Activated CD8-positive, alpha-beta memory T cell treated with anti-CD3 and anti-CD28 coated beads for 48 hours (primary cell): Measurements from ENCODE around the gene GCK.

Experiments used
- DNase-seq, 3 experiments: peaks; one replicate each; pipeline ENCODE4 v3.0.0-alpha.2; 2020; ENCODE audit warnings: low read depth in 2 of 3, low spot score in 2 of 3

The GCK gene

DNA sequence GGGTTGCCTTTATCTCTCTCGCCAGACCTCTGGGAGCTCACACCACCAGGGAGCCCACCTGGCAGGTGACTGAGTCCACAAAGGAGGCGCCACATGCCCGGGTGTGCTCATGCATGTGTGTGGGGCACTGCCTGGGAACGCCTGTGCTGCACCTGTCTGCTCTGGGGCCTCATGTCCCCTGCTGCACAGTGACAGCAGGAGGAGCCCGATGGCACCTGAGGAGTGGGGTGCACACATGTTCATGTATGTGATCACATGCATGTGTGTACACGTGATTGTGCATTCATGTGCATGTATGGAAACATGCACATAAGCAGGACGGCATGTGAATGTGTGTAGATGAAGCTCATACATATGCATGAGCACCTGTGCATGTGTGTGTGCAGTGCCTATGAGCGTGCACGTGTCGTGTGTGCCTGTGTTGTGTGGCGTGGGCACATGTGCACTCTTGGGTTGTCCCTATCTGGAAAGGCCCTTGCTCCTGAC, 33.6 kb upstream of the GCK start:
- DNase-seq: no peak

DNA sequence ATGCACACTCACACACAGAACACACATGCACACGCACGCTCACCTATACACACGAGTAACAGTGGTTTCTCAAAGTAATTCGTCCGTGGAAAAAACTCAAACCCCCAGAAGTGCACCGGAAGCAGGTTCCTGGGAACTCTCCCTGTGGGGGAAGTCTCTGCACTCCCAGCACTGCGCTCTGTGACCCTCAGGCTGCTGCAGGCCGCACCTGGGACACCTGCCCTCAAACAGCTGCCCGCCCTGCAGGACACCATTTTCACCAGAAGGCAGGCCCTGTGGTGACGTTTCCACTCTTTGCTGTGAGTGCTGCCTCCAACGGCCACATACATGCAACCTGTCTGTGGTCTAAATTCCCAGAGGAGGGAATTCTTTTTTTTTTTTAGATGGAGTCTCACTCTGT, 32.8 kb upstream of the GCK start:
- DNase-seq: no peak

DNA sequence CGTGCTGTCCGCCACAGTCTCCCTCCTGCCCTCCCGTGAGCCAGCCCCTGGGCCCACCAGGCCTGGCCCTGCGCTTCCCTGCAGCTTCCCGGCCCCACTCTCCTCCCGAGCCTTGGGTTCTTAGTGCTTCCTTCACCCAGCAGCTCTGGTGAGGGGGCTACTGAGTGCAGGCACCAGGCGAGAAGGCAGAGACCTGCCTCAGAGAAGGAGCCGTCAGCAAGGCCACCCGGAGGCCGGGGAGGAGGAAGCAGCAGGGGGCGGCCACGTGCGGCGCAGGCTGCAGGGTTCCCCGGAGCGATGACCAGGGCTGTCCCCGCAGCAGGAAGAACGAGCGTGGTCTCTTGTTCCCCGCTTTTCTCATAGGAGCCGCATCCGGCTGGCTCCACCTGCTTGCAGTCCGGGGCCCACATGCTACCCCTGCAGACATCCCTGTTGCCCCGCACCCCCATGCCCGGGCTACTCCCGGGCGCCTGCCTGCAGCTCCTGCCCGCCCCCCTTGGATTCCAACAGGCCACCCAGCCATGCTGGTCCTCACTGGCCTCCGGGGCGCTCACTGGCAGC, 32.1 kb upstream of the GCK start:
- DNase-seq: no peak

DNA sequence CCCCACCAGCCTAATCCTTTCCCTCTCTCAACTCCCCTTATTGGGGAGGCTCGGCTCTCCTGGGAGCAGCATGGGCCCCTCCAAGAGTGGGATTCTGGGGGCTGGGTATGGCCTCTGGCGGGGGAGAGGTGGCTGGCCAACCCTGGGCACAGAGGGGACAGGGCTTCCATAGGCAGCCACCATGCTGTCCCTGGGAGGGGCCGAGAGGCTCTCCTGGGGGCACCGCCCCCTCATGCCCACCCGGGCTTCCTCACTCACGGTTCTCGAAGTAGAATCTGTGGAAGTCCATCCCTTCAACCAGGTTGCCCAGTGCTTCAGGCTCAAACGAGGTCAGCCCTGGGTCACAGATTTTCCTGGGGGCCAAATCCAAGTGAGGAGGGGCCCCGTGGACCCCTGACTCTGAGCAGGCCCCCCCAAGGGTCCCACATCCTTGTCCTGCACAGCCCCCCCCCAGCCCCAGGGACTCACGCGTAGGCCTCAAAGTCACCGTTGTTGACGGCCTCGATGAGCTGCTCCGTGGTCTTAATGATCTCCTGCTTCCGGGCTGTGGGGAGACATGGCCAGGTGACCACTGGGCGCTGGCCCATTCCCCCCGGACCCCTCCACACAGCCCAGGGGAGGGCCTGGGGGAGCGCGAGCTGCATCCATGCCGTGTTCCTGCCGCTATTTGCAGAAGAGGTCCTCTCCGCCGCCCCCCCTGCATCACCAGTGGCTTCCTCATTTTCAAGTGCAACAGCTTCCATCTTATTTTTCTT, 31.3 kb upstream of the GCK start:
- no peak for DNase-seq

DNA sequence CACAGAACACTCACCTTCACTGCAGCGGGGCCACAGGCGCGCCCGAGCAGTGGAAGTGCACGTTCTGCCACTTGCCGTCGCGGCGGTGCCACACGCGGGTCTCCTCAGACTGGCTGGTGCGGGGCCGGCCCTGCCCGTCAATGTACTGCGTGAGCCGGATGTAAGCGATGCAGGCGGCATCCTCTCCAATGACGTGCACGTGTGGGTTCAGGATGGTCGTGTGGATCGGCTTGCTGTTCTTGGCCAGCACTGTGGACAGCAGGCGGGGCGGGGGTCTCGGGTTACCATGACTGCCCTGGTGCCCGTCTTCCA, 30.8 kb upstream of the GCK start:
- DNase-seq: no peak

DNA sequence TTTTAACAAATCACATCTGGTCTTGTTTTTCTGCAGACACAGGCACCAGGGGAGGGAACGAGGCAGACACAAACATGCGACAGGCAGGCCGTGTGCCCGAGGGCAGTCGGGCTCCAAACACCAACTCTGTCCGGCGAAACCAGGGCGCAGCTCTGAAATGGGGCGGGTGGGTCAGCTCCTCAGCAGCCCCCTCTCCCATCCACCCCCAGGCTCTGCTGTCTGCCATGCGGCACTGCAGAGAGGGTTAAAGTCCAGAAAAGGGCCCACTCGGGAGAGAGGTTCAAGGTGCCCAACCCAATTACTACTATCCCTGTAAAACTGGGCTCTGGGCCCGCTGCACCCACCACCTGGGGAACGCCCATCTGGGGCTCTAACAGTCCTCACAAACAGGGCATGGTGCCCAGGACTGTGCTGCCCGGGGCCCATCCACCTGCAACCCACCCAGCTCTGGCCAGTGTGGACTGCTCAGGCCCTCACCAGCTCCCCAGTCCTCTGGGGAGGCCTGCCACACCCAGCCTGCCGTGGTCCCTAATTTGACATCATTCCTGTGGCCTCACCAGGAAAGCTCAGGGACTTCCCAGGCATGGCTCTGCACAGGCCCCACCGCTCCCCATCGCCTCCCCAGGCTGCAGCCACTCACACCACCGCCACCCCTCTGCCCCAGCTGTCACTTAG, 30.3 kb upstream of the GCK start:
- DNase-seq: no peak

DNA sequence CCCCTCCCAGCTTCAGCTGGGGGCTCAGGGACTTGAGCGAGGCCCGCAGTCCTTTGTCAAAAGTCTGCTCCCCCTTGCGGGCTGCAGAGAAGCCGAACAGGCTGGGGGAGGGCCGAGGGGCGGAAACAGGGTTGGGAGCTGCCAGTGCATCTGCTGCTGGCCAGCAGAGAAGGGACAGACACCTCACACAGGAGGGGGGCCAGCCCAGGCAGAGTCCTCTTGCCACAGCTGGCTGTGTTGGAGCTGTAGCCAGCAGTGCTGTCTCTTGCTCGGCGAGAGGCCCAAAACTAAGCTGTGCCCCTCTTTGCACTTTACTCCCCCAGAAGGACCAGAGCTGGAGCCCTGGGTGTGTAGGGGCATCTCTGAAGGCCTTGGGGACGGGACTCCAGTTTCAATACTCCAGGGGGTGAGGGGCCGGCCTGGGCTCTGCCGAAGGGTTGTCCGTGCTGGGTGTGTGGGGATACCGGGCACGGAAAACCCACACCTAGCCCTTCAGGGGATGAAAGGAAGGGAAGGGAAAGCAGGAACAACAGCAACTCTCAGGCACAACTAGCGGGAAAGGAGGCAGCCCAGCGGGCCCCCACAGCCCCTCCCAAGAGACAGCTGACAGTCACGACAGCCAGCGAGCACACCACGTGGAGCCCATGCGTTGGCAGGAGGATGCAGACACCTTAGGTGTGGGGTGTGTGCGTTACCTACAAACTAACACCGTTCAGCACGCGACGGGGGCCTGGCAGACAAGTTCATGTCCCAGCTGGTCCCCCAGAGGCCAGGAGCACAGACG, 29.4 kb upstream of the GCK start:
- no peak for DNase-seq

DNA sequence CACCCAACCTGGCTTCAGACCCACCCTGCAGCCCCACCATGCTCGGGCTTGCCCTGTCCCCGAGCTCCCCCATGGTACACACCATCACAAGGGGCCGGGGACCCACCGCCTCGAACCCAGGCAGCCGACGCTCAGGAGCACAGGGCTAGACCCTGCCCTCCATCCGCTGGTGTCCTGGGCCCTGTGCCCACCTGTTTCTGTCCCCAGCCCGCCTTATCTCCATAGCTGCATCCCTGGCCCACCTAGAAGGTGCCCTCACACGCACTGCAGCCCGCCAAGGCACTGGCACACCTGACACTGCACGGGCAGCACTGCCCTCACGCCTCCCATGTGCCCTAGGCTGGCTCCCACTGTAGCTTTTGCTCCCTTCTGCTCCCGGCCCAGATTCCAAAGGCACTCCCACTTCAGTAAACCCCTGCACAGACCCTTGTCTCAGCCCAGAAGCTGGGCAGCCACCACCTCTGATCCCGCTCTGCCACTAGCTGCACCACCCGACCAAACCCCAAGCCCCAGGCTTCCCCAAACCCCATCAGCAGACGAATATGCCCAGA, 28.7 kb upstream of the GCK start:
- no peak for DNase-seq

DNA sequence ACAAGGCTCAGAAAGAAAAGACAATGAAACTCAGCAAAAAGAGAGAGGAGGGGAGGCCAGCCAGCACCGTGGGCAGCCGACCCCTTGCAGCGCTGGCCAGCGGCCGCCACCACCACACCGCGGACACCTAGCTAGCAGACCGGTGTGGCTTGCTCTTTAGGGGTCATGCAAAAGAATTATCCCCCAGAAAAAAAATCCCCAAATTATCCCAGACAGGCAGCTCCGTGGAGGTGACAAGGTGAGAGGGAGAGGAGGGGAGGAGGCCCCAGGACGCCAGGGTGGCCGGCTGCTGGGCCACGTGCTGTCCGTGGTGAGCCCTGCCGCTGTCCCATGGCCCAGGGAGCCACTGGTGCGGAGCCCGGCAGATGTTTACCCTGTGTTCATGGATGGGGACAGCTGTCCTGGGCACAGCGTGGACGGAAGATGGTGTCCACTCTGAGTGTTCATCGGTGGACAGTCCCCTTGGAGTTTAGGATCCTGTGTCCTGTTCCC, 28.0 kb upstream of the GCK start:
- no peak for DNase-seq

DNA sequence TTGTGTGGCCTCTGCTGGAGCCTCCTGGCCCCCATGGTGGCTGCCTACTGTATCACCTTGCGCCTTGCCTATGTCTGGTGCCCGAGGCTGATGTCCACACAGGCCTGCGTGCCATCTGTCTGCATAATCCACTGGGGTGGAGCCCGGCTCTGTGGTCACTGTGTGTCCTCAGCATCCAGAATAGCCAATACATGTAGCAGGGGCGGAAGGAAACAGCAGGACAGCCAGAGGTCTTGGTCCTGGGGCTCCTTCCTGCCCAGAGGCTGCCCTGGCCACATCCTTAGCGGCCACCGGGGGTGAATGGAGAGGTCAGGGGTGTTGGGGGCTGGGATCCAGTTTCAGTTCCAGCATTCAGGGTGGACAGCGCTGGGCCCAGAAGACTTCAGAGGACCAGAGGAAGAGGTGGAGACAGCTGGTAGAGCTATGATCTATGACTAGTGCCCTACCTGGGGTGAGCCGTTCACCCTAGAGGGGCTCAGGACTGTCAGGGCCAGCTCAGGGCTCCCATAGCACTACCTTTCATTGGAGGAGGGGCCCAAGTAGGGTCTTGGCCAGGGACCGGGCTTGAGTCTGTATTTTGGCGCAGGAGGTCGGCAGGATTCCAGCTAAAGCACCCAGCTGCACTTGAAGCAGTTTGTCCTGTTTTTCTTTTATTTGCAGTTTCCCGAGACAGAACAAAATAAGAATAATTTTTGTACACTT, 27.4 kb upstream of the GCK start:
- DNase-seq: no peak

DNA sequence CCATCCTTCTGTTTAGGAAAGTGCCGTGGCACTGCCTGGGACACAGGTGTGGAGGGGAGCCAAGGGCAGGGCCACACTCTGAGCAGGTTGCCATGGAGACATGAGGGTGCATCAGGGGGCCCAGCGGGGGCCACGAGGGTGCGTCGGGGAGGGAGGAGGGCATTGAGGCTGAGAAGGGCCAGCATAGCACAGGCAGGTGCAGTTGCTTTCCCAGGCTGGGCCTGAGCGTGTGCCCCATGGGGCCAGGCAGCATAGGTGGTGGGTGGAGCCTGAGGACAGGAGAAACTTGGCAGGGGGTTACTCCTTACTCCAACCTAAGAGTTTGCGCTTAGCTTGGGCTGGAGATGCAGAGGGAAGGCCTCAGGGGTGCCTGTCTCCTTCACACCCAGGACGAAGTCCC, 26.8 kb upstream of the GCK start:
- DNase-seq: no peak

DNA sequence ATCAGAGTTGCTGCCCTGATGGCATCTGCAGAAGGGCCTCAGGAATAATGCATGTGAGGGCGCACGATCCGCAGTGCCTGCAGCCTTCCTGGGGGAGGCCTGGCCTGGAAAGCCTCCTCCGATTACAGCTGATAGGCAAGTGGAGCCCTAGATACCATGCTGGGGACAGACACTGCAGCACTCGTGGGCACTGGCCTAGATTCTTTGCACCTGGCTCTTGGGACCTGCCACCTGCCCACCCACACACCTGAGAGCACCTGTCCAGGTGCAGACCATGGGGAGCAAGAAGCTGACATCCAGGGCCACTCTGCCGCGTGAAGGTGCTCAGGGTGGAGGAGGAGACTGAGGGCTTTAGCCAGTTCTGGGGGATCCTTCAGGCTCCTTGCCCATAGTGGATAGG, 26.3 kb upstream of the GCK start:
- DNase-seq: no peak

DNA sequence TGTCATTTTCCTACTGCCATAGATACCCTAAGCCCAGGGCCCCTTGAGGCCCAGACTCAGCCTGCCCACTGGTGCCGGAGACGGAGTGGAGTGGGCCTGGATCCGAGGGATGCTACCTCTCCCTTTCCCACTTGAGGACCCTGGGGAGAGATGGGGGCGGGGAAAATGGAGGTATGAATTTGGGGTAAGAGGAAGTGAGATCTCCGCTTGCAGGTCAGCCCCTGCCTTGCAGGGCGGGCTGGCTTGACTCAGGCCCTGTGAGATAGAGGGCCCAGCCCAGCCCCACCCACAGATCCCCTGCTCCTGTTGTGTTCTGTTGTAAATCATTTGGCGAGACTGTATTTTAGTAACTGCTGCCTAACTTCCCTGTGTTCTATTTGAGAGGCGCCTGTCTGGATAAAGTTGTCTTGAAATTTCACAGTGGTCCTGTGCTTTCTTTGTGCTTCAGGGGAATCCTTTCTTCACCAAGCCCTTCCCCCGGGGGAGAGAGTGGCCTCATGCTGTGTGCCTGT, 24.7 kb upstream of the GCK start:
- no peak for DNase-seq

DNA sequence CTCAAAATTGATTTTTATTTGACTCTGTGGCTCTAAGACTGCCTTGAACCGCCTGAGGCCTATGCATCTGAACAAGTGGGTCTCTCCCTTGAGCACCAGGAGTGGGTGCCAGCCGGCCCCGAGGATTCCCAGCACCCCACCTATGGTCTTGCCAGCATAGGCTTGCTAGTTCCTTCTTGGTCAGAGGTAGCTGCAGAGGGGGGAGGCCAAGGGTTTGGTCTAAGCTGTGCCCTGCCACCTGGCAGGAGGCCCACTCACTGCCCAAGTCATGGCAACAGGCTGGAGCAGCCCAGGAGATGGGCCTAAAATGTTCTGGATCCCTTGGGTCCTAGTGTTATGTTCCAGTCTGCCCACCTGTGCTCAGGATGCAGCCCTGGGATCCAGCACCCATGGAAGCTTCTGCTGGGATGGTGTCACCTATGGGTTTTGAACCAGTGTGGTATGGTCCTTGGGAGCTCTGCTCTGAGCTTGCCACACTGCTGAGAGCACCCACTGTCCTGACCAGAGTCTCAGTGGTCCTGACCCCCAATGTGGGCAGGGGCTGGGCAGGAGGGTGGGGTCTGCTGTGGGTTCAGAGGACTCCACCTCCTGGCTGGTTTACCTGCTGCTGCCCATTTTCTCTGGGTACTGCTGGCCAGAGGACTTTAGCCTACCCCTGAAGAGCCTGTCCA, 24.1 kb upstream of the GCK start:
- no peak for DNase-seq

DNA sequence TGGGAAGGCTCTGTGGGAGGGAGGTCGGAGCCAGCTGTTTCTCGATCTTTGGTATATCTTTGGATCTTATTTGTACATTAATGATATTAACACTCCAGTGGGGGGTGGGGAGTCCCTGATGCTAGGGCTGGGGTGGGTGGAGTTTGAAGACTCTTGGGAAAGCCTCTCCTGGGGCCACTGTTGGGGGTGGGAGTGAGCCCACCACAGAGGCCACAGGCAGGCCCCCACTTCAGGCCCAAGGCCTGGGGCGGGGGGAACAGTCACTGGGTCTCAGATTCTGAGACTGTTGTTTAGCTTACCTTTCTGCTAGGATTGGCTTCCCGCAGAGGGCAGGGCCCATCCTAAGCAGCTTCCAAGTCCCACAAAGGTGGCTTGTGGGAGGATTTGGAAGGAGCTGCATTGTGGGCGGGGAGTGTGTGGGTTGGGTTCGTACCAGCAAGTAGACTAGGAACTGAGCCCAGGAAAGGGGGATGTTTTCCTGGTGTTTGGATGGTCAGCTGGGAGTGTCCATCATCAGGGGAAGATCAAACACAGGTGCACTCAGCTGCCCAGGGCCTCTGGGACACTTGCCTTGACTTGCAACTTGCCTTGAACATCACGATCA, 23.4 kb upstream of the GCK start:
- no peak for DNase-seq

DNA sequence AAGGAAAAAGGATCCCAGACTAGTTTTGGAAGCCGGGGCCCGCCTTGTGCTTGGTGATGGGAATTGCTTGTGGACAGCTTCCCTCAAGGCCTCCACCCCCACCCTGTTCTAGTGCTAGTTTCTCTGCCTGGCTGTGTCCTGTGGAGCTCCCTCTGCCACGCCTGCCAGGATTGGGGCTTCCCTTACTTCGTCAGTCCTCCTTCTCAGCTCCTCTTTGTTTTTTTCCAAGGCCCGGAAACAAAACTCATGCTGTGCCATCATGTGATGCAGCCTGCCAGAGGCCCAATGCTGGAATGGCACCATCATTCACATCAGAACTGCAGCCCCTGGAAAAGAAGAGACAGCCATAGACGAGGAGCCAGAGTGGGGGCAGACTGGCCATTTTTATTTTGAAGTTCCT, 22.8 kb upstream of the GCK start:
- DNase-seq: no peak

DNA sequence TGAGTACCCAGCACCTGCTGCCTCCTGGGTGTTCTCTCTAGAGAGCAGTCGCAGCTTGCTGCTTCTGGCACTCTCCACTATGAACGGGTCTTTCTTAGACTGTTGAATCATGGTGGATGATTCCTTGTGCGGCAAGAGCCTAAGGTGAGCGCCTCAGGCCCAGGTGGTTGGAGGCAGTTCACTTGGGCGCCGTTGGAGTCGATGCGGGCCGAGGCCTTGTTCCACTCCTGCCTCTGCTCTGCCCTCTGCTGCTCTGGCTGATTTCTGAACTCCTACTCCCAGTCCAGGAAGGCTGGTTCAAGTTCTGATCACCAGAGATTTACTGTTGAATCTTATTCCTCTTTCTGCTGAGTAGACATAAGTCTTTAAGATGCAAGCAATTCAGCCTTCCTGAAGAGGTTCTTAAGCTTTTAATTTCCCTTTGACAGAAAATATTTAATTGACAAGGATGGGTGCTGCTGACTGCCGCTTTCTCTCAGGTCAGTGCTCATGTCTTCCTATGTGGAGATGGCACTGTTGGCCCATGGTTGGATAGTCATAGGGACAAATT, 22.0 kb upstream of the GCK start:
- DNase-seq: no peak

DNA sequence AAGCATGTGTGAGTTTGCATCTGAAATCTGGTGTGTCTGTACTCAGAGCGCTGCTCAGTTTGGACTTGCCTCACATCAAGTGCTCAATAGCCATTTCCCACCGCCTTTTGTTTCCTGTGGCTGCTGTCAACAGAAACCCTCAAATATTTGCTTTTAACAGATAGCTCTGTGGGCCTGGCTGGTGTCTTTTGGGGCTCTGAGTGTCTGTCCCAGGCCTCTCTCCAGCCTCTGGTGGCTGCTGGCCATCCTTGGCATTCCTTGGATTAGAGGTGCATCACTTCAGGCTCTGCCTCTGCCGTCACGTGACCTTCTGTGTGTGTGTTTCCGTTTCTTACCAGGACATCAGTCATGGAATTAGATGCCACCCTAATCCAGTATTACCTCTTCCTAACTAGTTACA, 20.9 kb upstream of the GCK start:
- no peak for DNase-seq

DNA sequence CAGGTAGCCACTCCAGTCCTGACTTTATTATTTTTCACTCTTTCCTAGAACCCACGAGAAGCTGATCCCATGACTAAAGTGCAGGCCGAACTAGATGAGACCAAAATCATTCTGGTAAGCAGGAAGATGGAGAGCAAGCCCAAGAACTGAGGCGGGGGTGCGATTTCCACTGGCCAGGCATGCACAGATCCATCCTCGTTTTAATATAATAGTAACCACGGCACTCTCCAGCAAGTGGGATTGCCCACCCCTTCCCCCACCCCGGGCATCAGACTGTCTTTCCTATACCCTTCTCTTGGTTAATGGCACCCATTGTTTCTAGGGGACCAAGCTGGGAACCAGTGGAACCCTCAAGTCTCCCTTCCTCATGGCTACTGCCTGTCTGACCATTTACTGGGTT, 18.8 kb upstream of the GCK start:
- no peak for DNase-seq
